ENCODE data around the gene U2AF1L4.

The U2AF1L4 gene

DNA sequence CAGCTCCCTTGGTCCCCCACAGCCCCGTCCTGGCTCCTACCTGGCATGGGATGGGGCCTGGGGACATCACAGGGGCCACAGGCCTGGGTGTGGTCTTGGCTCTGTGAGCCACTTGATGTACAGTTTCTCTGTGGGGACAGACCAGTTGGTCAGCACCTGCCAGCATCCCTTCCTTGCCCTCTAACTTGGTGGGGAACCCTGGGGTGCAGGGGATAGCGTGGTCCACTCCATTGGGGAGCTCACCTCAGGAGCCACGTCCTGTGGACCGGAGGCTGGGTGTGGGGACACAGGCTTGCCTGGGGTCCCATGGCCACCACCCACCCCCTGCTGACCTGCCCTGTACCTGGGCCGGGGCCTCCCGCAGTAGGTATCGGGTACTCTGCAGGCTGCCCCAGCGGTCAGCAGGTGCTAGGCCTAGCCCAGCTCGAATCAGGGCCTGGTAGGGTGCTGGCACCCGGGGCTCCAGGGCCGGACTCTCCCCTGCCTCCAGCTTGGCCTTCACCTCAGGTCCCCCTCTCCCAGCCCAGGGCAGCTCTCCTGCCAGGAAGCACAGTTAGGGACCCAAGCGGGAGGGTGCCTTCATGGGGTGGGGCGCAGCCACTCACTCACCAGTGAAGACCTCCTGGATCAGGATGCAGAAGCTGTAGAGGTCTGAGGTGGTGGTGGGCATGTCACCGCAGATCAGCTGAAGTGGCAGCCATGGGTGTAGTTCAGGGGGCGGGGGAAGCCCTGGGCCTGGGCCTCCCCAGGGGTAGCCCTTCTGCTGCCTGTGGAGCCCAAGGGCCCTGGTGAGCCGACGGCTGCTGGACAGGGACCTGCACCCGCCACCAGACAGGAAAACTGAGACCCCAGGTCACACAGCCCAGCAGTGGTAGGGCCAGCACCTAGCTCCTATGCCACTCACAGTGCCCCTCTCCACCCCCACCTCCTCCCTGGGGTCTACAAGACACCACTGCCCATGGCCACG, 45.0 kb upstream of the U2AF1L4 start:
- Histone ChIP-seq H3K9me3 (ENCODE audit: control insufficient read depth, insufficient read depth, low read depth, low read length) (no peaks in the 10 kb centered on the region), H3K4me3 (ENCODE audit: low read depth, low read length) (no peak overlapping the region), H3K36me3 (ENCODE audit: control insufficient read depth in 2 of 2, insufficient read depth in 1 of 2, low read length in 2 of 2) (peaks cover 4 to 6% of the 10 kb centered on the region in 2 experiments), H3K4me1 (ENCODE audit: control insufficient read depth, insufficient read depth, low read length) (no peaks in the 10 kb centered on the region), H3K27ac (ENCODE audit: extremely low read depth, low read depth, low read length) (peak overlapping the region; percentile 1; the same call in 1 of the 2 replicates)
- TF ChIP-seq, protein P1, sequence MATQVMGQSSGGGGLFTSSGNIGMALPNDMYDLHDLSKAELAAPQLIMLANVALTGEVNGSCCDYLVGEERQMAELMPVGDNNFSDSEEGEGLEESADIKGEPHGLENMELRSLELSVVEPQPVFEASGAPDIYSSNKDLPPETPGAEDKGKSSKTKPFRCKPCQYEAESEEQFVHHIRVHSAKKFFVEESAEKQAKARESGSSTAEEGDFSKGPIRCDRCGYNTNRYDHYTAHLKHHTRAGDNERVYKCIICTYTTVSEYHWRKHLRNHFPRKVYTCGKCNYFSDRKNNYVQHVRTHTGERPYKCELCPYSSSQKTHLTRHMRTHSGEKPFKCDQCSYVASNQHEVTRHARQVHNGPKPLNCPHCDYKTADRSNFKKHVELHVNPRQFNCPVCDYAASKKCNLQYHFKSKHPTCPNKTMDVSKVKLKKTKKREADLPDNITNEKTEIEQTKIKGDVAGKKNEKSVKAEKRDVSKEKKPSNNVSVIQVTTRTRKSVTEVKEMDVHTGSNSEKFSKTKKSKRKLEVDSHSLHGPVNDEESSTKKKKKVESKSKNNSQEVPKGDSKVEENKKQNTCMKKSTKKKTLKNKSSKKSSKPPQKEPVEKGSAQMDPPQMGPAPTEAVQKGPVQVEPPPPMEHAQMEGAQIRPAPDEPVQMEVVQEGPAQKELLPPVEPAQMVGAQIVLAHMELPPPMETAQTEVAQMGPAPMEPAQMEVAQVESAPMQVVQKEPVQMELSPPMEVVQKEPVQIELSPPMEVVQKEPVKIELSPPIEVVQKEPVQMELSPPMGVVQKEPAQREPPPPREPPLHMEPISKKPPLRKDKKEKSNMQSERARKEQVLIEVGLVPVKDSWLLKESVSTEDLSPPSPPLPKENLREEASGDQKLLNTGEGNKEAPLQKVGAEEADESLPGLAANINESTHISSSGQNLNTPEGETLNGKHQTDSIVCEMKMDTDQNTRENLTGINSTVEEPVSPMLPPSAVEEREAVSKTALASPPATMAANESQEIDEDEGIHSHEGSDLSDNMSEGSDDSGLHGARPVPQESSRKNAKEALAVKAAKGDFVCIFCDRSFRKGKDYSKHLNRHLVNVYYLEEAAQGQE (tag by site-specific recombination; IDR thresholded peaks at IDR 0.05): peak; percentile 44; the same call in 1 of the 2 replicates
- no peak for TF ChIP-seq MZF1 (tag by site-specific recombination; IDR thresholded peaks at IDR 0.05; ENCODE audit: borderline replicate concordance)
- TF ChIP-seq ZNF157 (tag by site-specific recombination; IDR thresholded peaks at IDR 0.05): no peak
- no peak for TF ChIP-seq ZNF10 (tag by site-specific recombination; IDR thresholded peaks at IDR 0.05)
- peak; percentile 31 for TF ChIP-seq ZIC2 (tag by site-specific recombination; IDR thresholded peaks at IDR 0.05)
- TF ChIP-seq GLIS1 (tag by site-specific recombination; IDR thresholded peaks at IDR 0.05): peak; percentile 33; the same call in 1 of the 2 replicates
- TF ChIP-seq ZNF785 (tag by site-specific recombination; IDR thresholded peaks at IDR 0.05): no peak
- no peak for TF ChIP-seq ZNF701 (tag by site-specific recombination; IDR thresholded peaks at IDR 0.05)
- 0 out of 2 replicates have a peak, but pooled peaks have one; percentile 15 for TF ChIP-seq ZFP3 (tag by site-specific recombination; IDR thresholded peaks at IDR 0.05; ENCODE audit: low read depth)
- ChIA-PET POLR2A (interaction anchor here (0.7 to 3.3 kb wide), 7 partner anchors 8 to 141 kb away, joined by 3 to 13 read pairs (median 3); no protein-coding TSS in a partner anchor), CTCF (interaction anchor here (0.6 to 1.2 kb wide), 4 partner anchors 12 to 568 kb away, joined by 3 to 4 read pairs (median 3); no protein-coding TSS in a partner anchor)

DNA sequence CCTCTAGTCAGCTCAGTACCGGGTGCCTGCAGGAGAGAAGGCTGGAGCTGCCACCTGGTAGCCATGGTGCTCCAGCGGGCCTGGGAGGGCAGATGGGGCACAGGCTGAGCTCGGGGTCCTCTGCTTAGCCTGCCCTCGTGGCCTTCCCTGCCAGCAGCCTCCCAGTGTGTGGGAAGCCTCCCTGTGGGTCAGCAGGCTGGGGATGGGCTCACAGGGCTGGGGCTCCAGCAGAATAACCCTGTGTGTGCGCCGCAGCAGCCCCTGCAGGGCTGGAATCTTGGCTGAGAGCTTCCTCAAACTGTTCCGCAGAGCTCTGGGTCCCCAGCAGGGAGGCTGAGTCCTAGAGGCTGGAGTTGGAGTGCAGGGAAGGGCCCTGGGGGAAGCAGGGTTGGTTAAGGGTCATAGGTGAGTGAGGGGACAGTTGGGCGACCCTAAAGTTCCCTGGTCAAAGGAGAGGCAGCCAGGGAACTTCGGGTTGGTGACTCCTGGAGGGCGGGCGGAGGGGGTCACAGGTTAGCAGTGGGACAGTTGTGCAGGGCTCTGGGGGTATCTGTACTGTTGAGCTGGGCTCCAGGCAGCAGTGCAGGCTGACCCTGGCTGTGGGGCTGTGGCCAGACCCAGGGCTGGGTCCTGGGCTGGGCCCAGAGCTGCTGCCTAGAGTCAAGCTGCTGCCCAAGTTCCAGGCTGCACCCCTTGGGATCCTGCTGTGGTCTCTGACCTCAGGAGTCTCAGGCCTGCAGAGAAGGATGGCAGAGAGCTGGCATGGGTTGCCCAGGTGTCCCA, 44.2 kb upstream of the U2AF1L4 start:
- no peaks in the 10 kb centered on the region for H3K4me1 ChIP-seq (ENCODE audit: control insufficient read depth, insufficient read depth, low read length)
- POLR2A ChIA-PET: interaction anchor here (1.0 to 3.3 kb wide), 7 partner anchors 9 to 142 kb away, joined by 3 to 13 read pairs (median 4); no protein-coding TSS in a partner anchor
- H3K9me3 ChIP-seq (ENCODE audit: control insufficient read depth, insufficient read depth, low read depth, low read length): no peaks in the 10 kb centered on the region
- H3K4me3 ChIP-seq (ENCODE audit: low read depth, low read length): no peak overlapping the region
- TF ChIP-seq BCL11A (tag by site-specific recombination; IDR thresholded peaks at IDR 0.05; ENCODE audit: low read depth) (0 out of 2 replicates have a peak, but pooled peaks have one; percentile 23), GLIS1 (tag by site-specific recombination; IDR thresholded peaks at IDR 0.05) (peak; percentile 44; the same call in 1 of the 2 replicates), ZIC2 (tag by site-specific recombination; IDR thresholded peaks at IDR 0.05) (peak; percentile 97), WT1 (tag by site-specific recombination; IDR thresholded peaks at IDR 0.05) (no peak), ZNF140 (tag by site-specific recombination; IDR thresholded peaks at IDR 0.05) (no peak), KLF10 (tag by site-specific recombination; IDR thresholded peaks at IDR 0.05) (no peak), ZNF600 (tag by site-specific recombination; IDR thresholded peaks at IDR 0.05) (peak; percentile 78), ZNF776 (tag by site-specific recombination; IDR thresholded peaks at IDR 0.05; ENCODE audit: borderline replicate concordance) (no peak), ZNF174 (tag by site-specific recombination; IDR thresholded peaks at IDR 0.05) (no peak), BCL11B (tag by site-specific recombination; IDR thresholded peaks at IDR 0.05; ENCODE audit: low read depth) (peak; percentile 36; the same call in 1 of the 2 replicates)
- TF ChIP-seq, protein P2, sequence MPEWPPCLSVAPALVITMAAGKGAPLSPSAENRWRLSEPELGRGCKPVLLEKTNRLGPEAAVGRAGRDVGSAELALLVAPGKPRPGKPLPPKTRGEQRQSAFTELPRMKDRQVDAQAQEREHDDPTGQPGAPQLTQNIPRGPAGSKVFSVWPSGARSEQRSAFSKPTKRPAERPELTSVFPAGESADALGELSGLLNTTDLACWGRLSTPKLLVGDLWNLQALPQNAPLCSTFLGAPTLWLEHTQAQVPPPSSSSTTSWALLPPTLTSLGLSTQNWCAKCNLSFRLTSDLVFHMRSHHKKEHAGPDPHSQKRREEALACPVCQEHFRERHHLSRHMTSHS (tag by site-specific recombination; IDR thresholded peaks at IDR 0.05): no peak
- CTCF ChIA-PET: interaction anchor here (0.6 to 1.2 kb wide), 5 partner anchors 20 to 65 kb away, joined by 3 to 4 read pairs (median 3); no protein-coding TSS in a partner anchor
- peaks cover 4 to 10% of the 10 kb centered on the region in 2 experiments for H3K36me3 ChIP-seq (ENCODE audit: control insufficient read depth in 2 of 2, insufficient read depth in 1 of 2, low read length in 2 of 2)
- peak overlapping the region; percentile 41; the same call in 1 of the 2 replicates for H3K27ac ChIP-seq (ENCODE audit: extremely low read depth, low read depth, low read length)

All from HEK293 (cell line).